Suppressor macrophage treated with lipopolysaccharide for 4 hours (primary cell): ENCODE results near the gene LANCL1.
A peak's percentile ranks its signal among the peaks of the same experiment; 100 is the strongest.
"Not testable (repeated sequence)": the region's sequence is repeated elsewhere in the genome, so short reads cannot be mapped to it uniquely, and the experiment has no call there.

Experiments
- DNase-seq: peaks from one replicate; pipeline ENCODE4 v3.0.0-alpha.2; 2020

The LANCL1 gene

GRCh38 chr2:210458395-210458794 is 18.2 kb downstream of the LANCL1 start:
- DNase-seq = no peak

GRCh38 chr2:210456571-210456970 is 20.0 kb downstream of the LANCL1 start:
- DNase-seq = no peak

GRCh38 chr2:210454336-210454735 is 22.2 kb downstream of the LANCL1 start:
- DNase-seq = no peak

GRCh38 chr2:210452194-210452593 is 24.4 kb downstream of the LANCL1 start:
- no peak for DNase-seq

- not testable (repeated sequence) for DNase-seq
These were observed 25.6 kb downstream of the LANCL1 start for GRCh38 chr2:210450942-210451341.

- DNase-seq = no peak
These were observed 30.8 kb downstream of the LANCL1 start for GRCh38 chr2:210445732-210446131.

GRCh38 chr2:210445116-210445707 is 31.3 kb downstream of the LANCL1 start:
- DNase-seq = peak; percentile 35

- no peak for DNase-seq
These were observed 33.0 kb downstream of the LANCL1 start for GRCh38 chr2:210443527-210443926.

- peak; percentile 7 for DNase-seq
These were observed 33.7 kb downstream of the LANCL1 start for GRCh38 chr2:210442878-210443277.

GRCh38 chr2:210442457-210442856 is 34.1 kb downstream of the LANCL1 start:
- DNase-seq = no peak

GRCh38 chr2:210440206-210440605 is 36.4 kb downstream of the LANCL1 start:
- no peak for DNase-seq

GRCh38 chr2:210435439-210435838 is 41.1 kb downstream of the LANCL1 start:
- DNase-seq = no peak

- DNase-seq = no peak
These were observed 43.9 kb downstream of the LANCL1 start for GRCh38 chr2:210432633-210433032.

- no peak for DNase-seq
These were observed 47.0 kb downstream of the LANCL1 start for GRCh38 chr2:210429403-210430137.

- no peak for DNase-seq
These were observed 48.0 kb downstream of the LANCL1 start for GRCh38 chr2:210428393-210429179.

GRCh38 chr2:210427309-210427708 is 49.2 kb downstream of the LANCL1 start:
- DNase-seq = not testable (repeated sequence)

- no peak for DNase-seq
These were observed 54.2 kb downstream of the LANCL1 start for GRCh38 chr2:210422366-210422765.

GRCh38 chr2:210421916-210422315 is 54.6 kb downstream of the LANCL1 start:
- no peak for DNase-seq

GRCh38 chr2:210412660-210413059 is 63.9 kb downstream of the LANCL1 start:
- DNase-seq = no peak

GRCh38 chr2:210410542-210410941 is 66.0 kb downstream of the LANCL1 start:
- no peak for DNase-seq

GRCh38 chr2:210399440-210400041 is 77.0 kb downstream of the LANCL1 start:
- DNase-seq = peak; percentile 21

- DNase-seq = no peak
These were observed 84.1 kb downstream of the LANCL1 start for GRCh38 chr2:210392469-210392881.

GRCh38 chr2:210389856-210390255 is 86.7 kb downstream of the LANCL1 start:
- no peak for DNase-seq
